ENCODE data around the gene ZSWIM4.
A peak's percentile ranks its signal among the peaks of the same experiment; 100 is the strongest.

Gene ZSWIM4

DNA sequence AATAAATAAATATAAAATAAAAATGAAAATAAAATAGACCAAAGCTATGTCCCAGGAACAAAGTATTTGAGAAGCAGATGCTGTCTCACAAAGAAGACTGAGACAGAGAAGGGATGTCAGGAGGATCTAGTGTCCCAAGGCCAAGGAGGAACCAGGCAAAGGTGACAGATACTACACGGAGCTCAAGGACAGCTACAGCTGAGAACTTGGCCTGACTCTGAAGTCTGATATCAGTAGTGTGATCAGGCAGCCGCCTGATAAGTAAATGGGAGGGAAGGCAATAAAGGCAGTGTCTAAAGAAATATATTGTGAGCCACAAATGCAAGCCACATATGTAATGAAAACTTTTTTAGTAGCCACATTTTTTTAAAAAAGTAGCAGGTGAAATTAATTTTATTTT, 61.3 kb downstream of the ZSWIM4 start:
- no peak overlapping the region for H4K91ac ChIP-seq (ENCODE audit: low read depth, low read length)
- no peak overlapping the region for H4K8ac ChIP-seq (ENCODE audit: low read depth, low read length)
- H2AK5ac ChIP-seq (ENCODE audit: low read length), result no peak overlapping the region
- H3K4me1 ChIP-seq (ENCODE audit: control insufficient read depth in 1 of 2, insufficient read depth in 2 of 2, low read length in 2 of 2), result peaks cover 17 to 23% of the 10 kb centered on the region in 2 experiments
- H3K4ac ChIP-seq (ENCODE audit: low read depth, low read length), result no peak overlapping the region
- no peak overlapping the region for H3K4me3 ChIP-seq (ENCODE audit: low read depth, low read length)
- peaks cover 35% of the 10 kb centered on the region for H3K79me1 ChIP-seq (ENCODE audit: low read length)
- H3K79me2 ChIP-seq (ENCODE audit: control insufficient read depth, insufficient read depth, low read length, poor library complexity), result peaks cover 9% of the 10 kb centered on the region
- H3K4me2 ChIP-seq (ENCODE audit: low read length), result no peak overlapping the region
- WGBS (ENCODE audit: extremely low coverage, insufficient coverage, insufficient read length), result no CpG with 5 or more reads among the region's 2 CpGs
- H4K12ac ChIP-seq (ENCODE audit: low read depth, low read length), result no peak overlapping the region
- peak overlapping the region; percentile 34 for H2BK12ac ChIP-seq (ENCODE audit: low read length)
- H3K9me3 ChIP-seq (ENCODE audit: insufficient read depth, low read depth, low read length), result no peaks in the 10 kb centered on the region
- H3K23ac ChIP-seq (ENCODE audit: low read length), result no peak overlapping the region
- H3K9ac ChIP-seq (ENCODE audit: low read length), result no peak overlapping the region
- no peak overlapping the region for H2BK120ac ChIP-seq (ENCODE audit: insufficient read depth, low read length, poor library complexity)
- no peaks in the 10 kb centered on the region for H3K36me3 ChIP-seq (ENCODE audit: control insufficient read depth in 1 of 2, insufficient read depth in 2 of 2, low read length in 2 of 2)
- no peak overlapping the region for H3K27ac ChIP-seq (ENCODE audit: low read depth, low read length)
- no peaks in the 10 kb centered on the region for H3K27me3 ChIP-seq (ENCODE audit: insufficient read depth, low read length)
- H2AFZ ChIP-seq (ENCODE audit: insufficient read depth, low read length, poor library complexity), result no peak overlapping the region
- no peak overlapping the region for H3K18ac ChIP-seq (ENCODE audit: low read length)
- DNase-seq, result peak in 1 of 2 donors; percentile 45
- no peak overlapping the region for H3K14ac ChIP-seq (ENCODE audit: low read length)
- no peak overlapping the region for H2BK5ac ChIP-seq (ENCODE audit: low read depth, low read length, poor library complexity)

DNA sequence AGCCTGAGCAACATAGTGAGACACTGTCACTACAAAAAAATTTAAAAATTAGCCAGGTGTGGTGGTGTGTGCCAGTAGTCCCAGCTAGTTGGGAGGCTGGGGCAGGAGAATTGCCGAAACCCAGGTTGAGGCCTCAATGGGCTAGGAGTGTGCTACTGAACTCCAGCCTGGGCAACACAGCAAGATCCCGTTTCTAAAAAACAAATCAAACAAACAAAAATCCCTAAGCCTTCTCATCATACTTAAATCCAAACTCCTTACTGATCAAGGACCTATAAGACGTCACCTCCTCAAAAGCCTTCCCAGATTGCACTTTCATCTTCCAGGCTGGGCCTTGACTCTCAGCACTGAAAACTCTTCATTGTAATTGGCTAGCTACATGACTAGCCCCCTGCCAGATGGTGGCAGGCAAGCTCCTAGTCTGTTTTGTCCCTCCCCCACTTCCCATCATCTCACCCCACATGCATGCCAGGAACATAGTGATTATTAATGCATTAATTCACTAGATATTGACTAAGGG, 64.2 kb downstream of the ZSWIM4 start:
- H4K12ac ChIP-seq (ENCODE audit: low read depth, low read length), result no peak overlapping the region
- no peak overlapping the region for H3K4me3 ChIP-seq (ENCODE audit: low read depth, low read length)
- H3K18ac ChIP-seq (ENCODE audit: low read length), result peak overlapping the region; percentile 78
- peaks cover 8% of the 10 kb centered on the region for H3K79me2 ChIP-seq (ENCODE audit: control insufficient read depth, insufficient read depth, low read length, poor library complexity)
- peak overlapping the region; percentile 69 for H2BK5ac ChIP-seq (ENCODE audit: low read depth, low read length, poor library complexity)
- peak overlapping the region; percentile 48 for H3K4ac ChIP-seq (ENCODE audit: low read depth, low read length)
- H3K79me1 ChIP-seq (ENCODE audit: low read length), result peaks cover 23% of the 10 kb centered on the region
- H3K23ac ChIP-seq (ENCODE audit: low read length), result no peak overlapping the region
- H3K36me3 ChIP-seq (ENCODE audit: control insufficient read depth in 1 of 2, insufficient read depth in 2 of 2, low read length in 2 of 2), result no peaks in the 10 kb centered on the region
- peak overlapping the region; percentile 93 for H4K91ac ChIP-seq (ENCODE audit: low read depth, low read length)
- 100% methylated on average over 1 of the region's 3 CpGs for WGBS (ENCODE audit: extremely low coverage, insufficient coverage, insufficient read length)
- H2AK5ac ChIP-seq (ENCODE audit: low read length), result peak overlapping the region; percentile 94
- H4K8ac ChIP-seq (ENCODE audit: low read depth, low read length), result peak overlapping the region; percentile 58
- peaks cover 10 to 14% of the 10 kb centered on the region in 2 experiments for H3K4me1 ChIP-seq (ENCODE audit: control insufficient read depth in 1 of 2, insufficient read depth in 2 of 2, low read length in 2 of 2)
- no peak overlapping the region for H3K4me2 ChIP-seq (ENCODE audit: low read length)
- H3K27ac ChIP-seq (ENCODE audit: low read depth, low read length), result peak overlapping the region; percentile 62
- H3K27me3 ChIP-seq (ENCODE audit: insufficient read depth, low read length), result no peaks in the 10 kb centered on the region
- H2BK120ac ChIP-seq (ENCODE audit: insufficient read depth, low read length, poor library complexity), result peak overlapping the region; percentile 86
- peak overlapping the region; percentile 92 for H2BK12ac ChIP-seq (ENCODE audit: low read length)
- peak overlapping the region; percentile 68 for H3K14ac ChIP-seq (ENCODE audit: low read length)
- no peaks in the 10 kb centered on the region for H3K9me3 ChIP-seq (ENCODE audit: insufficient read depth, low read depth, low read length)
- H3K9ac ChIP-seq (ENCODE audit: low read length), result no peak overlapping the region
- DNase-seq, result peak; percentile 58 to 82
- peak overlapping the region; percentile 19 for H2AFZ ChIP-seq (ENCODE audit: insufficient read depth, low read length, poor library complexity)

DNA sequence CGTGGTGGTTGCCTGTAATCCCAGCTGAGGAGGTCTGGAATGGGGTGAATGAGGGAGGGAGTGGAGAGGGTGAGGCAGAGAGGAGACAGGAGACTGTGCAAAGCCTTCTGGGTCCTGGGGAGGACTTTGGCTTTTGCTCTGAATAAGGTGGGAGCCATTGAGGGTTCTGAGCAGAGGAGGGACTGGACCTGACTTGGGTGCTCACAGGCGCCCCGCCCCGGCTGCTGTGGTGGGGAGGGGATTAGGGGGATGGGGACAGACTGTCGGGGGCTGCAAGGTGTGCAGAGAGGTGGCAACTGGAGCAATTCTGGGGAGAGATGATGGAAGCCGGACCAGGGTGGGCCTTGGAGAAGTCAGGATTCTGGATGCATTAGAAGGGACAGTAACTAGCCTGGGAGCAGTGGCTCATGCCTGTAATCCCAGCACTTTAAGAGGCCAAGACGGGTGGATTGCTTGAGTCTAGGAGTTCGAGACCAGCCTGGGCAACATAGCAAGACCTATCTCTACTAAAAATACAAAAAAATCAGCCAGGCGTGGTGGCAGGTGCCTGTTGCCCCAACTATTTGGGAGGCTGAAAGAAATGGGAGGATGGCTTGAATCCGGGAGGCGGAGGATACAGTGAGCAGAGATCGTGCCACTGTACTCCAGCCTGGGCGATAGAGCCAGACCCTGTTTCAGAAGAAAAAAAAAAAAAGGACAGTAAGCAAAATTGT, 65.6 kb downstream of the ZSWIM4 start:
- no peak overlapping the region for H4K8ac ChIP-seq (ENCODE audit: low read depth, low read length)
- H3K9ac ChIP-seq (ENCODE audit: low read length), result no peak overlapping the region
- no peak overlapping the region for H3K27ac ChIP-seq (ENCODE audit: low read depth, low read length)
- peaks cover 3% of the 10 kb centered on the region for H3K27me3 ChIP-seq (ENCODE audit: insufficient read depth, low read length)
- no peak overlapping the region for H3K4me3 ChIP-seq (ENCODE audit: low read depth, low read length)
- H3K18ac ChIP-seq (ENCODE audit: low read length), result no peak overlapping the region
- peaks cover 8% of the 10 kb centered on the region for H3K79me2 ChIP-seq (ENCODE audit: control insufficient read depth, insufficient read depth, low read length, poor library complexity)
- no peak overlapping the region for H3K23ac ChIP-seq (ENCODE audit: low read length)
- peaks cover 10 to 14% of the 10 kb centered on the region in 2 experiments for H3K4me1 ChIP-seq (ENCODE audit: control insufficient read depth in 1 of 2, insufficient read depth in 2 of 2, low read length in 2 of 2)
- peak overlapping the region; percentile 13 for H2AK5ac ChIP-seq (ENCODE audit: low read length)
- no peak overlapping the region for H3K4me2 ChIP-seq (ENCODE audit: low read length)
- no peak overlapping the region for H4K12ac ChIP-seq (ENCODE audit: low read depth, low read length)
- no peak overlapping the region for H2AFZ ChIP-seq (ENCODE audit: insufficient read depth, low read length, poor library complexity)
- H4K91ac ChIP-seq (ENCODE audit: low read depth, low read length), result peak overlapping the region; percentile 100
- H3K14ac ChIP-seq (ENCODE audit: low read length), result peak overlapping the region; percentile 13
- no peaks in the 10 kb centered on the region for H3K9me3 ChIP-seq (ENCODE audit: insufficient read depth, low read depth, low read length)
- peaks cover 20% of the 10 kb centered on the region for H3K79me1 ChIP-seq (ENCODE audit: low read length)
- no peak overlapping the region for H3K4ac ChIP-seq (ENCODE audit: low read depth, low read length)
- peak overlapping the region; percentile 95 for H2BK12ac ChIP-seq (ENCODE audit: low read length)
- no peak for DNase-seq
- H3K36me3 ChIP-seq (ENCODE audit: control insufficient read depth in 1 of 2, insufficient read depth in 2 of 2, low read length in 2 of 2), result no peaks in the 10 kb centered on the region
- no CpG with 5 or more reads among the region's 13 CpGs for WGBS (ENCODE audit: extremely low coverage, insufficient coverage, insufficient read length)
- H2BK120ac ChIP-seq (ENCODE audit: insufficient read depth, low read length, poor library complexity), result peak overlapping the region; percentile 100
- peak overlapping the region; percentile 2 for H2BK5ac ChIP-seq (ENCODE audit: low read depth, low read length, poor library complexity)

DNA sequence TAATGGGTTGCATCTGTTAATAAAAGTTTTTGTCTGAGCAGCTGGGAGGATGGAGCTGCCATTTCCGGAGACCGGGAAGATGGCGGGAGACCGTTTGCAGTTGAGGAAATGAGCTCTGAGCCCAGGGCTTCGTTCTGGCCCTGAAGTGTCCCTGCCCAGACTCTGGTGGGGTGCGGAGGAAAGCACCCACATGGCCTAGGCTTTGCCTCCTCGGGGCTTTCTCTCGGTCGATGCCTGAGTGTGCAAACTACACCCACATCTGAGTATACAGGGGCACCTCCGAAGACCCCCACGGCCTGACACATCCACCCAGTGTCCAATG, 66.1 kb downstream of the ZSWIM4 start:
- WGBS (ENCODE audit: extremely low coverage, insufficient coverage, insufficient read length), result no CpG with 5 or more reads among the region's 11 CpGs
- peaks cover 8% of the 10 kb centered on the region for H3K79me2 ChIP-seq (ENCODE audit: control insufficient read depth, insufficient read depth, low read length, poor library complexity)

More for the DNA sequence above, 66.1 kb downstream of the ZSWIM4 start:
- peak overlapping the region; percentile 100 for H2AK5ac ChIP-seq (ENCODE audit: low read length)
- H3K4ac ChIP-seq (ENCODE audit: low read depth, low read length), result peak overlapping the region; percentile 95
- H3K4me3 ChIP-seq (ENCODE audit: low read depth, low read length), result no peak overlapping the region
- H2BK5ac ChIP-seq (ENCODE audit: low read depth, low read length, poor library complexity), result peak overlapping the region; percentile 98
- peak overlapping the region; percentile 95 for H2BK12ac ChIP-seq (ENCODE audit: low read length)
- H3K36me3 ChIP-seq (ENCODE audit: control insufficient read depth in 1 of 2, insufficient read depth in 2 of 2, low read length in 2 of 2), result no peaks in the 10 kb centered on the region
- H3K79me1 ChIP-seq (ENCODE audit: low read length), result peaks cover 20% of the 10 kb centered on the region
- no peak for DNase-seq
- peak overlapping the region; percentile 100 for H4K91ac ChIP-seq (ENCODE audit: low read depth, low read length)
- peaks cover 14 to 16% of the 10 kb centered on the region in 2 experiments for H3K4me1 ChIP-seq (ENCODE audit: control insufficient read depth in 1 of 2, insufficient read depth in 2 of 2, low read length in 2 of 2)
- H3K9me3 ChIP-seq (ENCODE audit: insufficient read depth, low read depth, low read length), result no peaks in the 10 kb centered on the region
- H3K14ac ChIP-seq (ENCODE audit: low read length), result peak overlapping the region; percentile 98
- H2BK120ac ChIP-seq (ENCODE audit: insufficient read depth, low read length, poor library complexity), result peak overlapping the region; percentile 100
- H2AFZ ChIP-seq (ENCODE audit: insufficient read depth, low read length, poor library complexity), result peak overlapping the region; percentile 79
- H3K27ac ChIP-seq (ENCODE audit: low read depth, low read length), result peak overlapping the region; percentile 89
- H3K9ac ChIP-seq (ENCODE audit: low read length), result peak overlapping the region; percentile 59
- no peak overlapping the region for H3K23ac ChIP-seq (ENCODE audit: low read length)
- peaks cover 6% of the 10 kb centered on the region for H3K27me3 ChIP-seq (ENCODE audit: insufficient read depth, low read length)
- peak overlapping the region; percentile 96 for H4K8ac ChIP-seq (ENCODE audit: low read depth, low read length)
- H4K12ac ChIP-seq (ENCODE audit: low read depth, low read length), result peak overlapping the region; percentile 97
- peak overlapping the region; percentile 97 for H3K18ac ChIP-seq (ENCODE audit: low read length)
- H3K4me2 ChIP-seq (ENCODE audit: low read length), result peak overlapping the region; percentile 86

All from trophoblast cell (in vitro differentiated cells and primary cell).